ENCODE data around the gene SMAD7.
A peak's percentile ranks its signal among the peaks of the same experiment; 100 is the strongest.

The SMAD7 gene

GRCh38 chr18:48922801-48923730 lies 27.7 kb downstream of the SMAD7 start:
- Histone ChIP-seq H3K27me3 (replicated peaks; ENCODE audit: control insufficient read depth, insufficient read depth, low read length) (no peaks in the 10 kb centered on the region), H3K36me3 (ENCODE audit: control insufficient read depth, insufficient read depth, low read length, severe bottlenecking) (peaks cover 24% of the 10 kb centered on the region), H3K4me1 (ENCODE audit: control insufficient read depth, insufficient read depth, low read length) (peaks cover 58% of the 10 kb centered on the region), H3K9ac (ENCODE audit: low read length) (peak overlapping the region; percentile 67), H3K4me3 (ENCODE audit: low read length) (peak overlapping the region; percentile 71), H3K9me3 (ENCODE audit: control insufficient read depth, low read length) (no peaks in the 10 kb centered on the region)
- DNase-seq (ENCODE audit: low read depth), result peak; percentile 87

- DNase-seq (ENCODE audit: low read depth), result no peak
- peaks cover 51% of the 10 kb centered on the region for H3K4me1 ChIP-seq (ENCODE audit: control insufficient read depth, insufficient read depth, low read length)
- peak overlapping the region; percentile 71 for H3K4me3 ChIP-seq (ENCODE audit: low read length)
- peak overlapping the region; percentile 67 for H3K9ac ChIP-seq (ENCODE audit: low read length)
- peaks cover 24% of the 10 kb centered on the region for H3K36me3 ChIP-seq (ENCODE audit: control insufficient read depth, insufficient read depth, low read length, severe bottlenecking)
- H3K9me3 ChIP-seq (ENCODE audit: control insufficient read depth, low read length), result no peaks in the 10 kb centered on the region
- H3K27me3 ChIP-seq (replicated peaks; ENCODE audit: control insufficient read depth, insufficient read depth, low read length), result no peaks in the 10 kb centered on the region
Observed at GRCh38 chr18:48922226-48922800, 28.5 kb downstream of the SMAD7 start.

- no peaks in the 10 kb centered on the region for H3K27me3 ChIP-seq (replicated peaks; ENCODE audit: control insufficient read depth, insufficient read depth, low read length)
- no peak for DNase-seq (ENCODE audit: low read depth)
- H3K9ac ChIP-seq (ENCODE audit: low read length), result peak overlapping the region; percentile 67
- H3K9me3 ChIP-seq (ENCODE audit: control insufficient read depth, low read length), result no peaks in the 10 kb centered on the region
- peaks cover 24% of the 10 kb centered on the region for H3K36me3 ChIP-seq (ENCODE audit: control insufficient read depth, insufficient read depth, low read length, severe bottlenecking)
- peak overlapping the region; percentile 71 for H3K4me3 ChIP-seq (ENCODE audit: low read length)
- peaks cover 51% of the 10 kb centered on the region for H3K4me1 ChIP-seq (ENCODE audit: control insufficient read depth, insufficient read depth, low read length)
Observed at GRCh38 chr18:48921305-48922225, 29.2 kb downstream of the SMAD7 start.

- peaks cover 24% of the 10 kb centered on the region for H3K36me3 ChIP-seq (ENCODE audit: control insufficient read depth, insufficient read depth, low read length, severe bottlenecking)
- no peaks in the 10 kb centered on the region for H3K9me3 ChIP-seq (ENCODE audit: control insufficient read depth, low read length)
- H3K4me1 ChIP-seq (ENCODE audit: control insufficient read depth, insufficient read depth, low read length), result peaks cover 55% of the 10 kb centered on the region
- DNase-seq (ENCODE audit: low read depth), result no peak
- H3K27me3 ChIP-seq (replicated peaks; ENCODE audit: control insufficient read depth, insufficient read depth, low read length), result no peaks in the 10 kb centered on the region
- no peak overlapping the region for H3K4me3 ChIP-seq (ENCODE audit: low read length)
- H3K9ac ChIP-seq (ENCODE audit: low read length), result no peak overlapping the region
Observed at GRCh38 chr18:48920408-48921038, 30.2 kb downstream of the SMAD7 start.

DNA sequence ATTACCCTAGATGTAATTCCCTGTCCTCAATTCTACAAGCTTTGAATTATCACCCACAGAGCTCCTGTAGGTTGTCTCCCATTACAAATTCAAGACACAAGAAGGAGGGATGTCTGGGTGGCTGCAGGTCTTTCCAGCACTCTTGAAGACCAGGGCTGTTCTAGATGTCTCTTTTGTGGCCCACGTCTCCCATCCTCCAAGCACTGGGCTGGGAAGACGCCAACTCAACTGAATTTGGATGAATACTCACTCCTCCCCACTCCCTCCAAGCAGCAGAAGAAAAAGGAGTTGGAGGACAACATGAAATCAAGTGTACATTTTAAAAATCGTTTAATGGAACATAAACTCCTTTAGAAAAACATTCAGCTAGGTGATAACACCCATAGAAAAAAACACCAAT lies 31.2 kb downstream of the SMAD7 start:
- H3K36me3 ChIP-seq (ENCODE audit: control insufficient read depth, insufficient read depth, low read length, severe bottlenecking), result peaks cover 24% of the 10 kb centered on the region
- no peak overlapping the region for H3K4me3 ChIP-seq (ENCODE audit: low read length)
- H3K27me3 ChIP-seq (replicated peaks; ENCODE audit: control insufficient read depth, insufficient read depth, low read length), result no peaks in the 10 kb centered on the region
- H3K4me1 ChIP-seq (ENCODE audit: control insufficient read depth, insufficient read depth, low read length), result peaks cover 45% of the 10 kb centered on the region
- DNase-seq (ENCODE audit: low read depth), result no peak
- H3K9me3 ChIP-seq (ENCODE audit: control insufficient read depth, low read length), result no peaks in the 10 kb centered on the region
- H3K9ac ChIP-seq (ENCODE audit: low read length), result no peak overlapping the region

GRCh38 chr18:48918660-48919456 lies 31.9 kb downstream of the SMAD7 start:
- H3K36me3 ChIP-seq (ENCODE audit: control insufficient read depth, insufficient read depth, low read length, severe bottlenecking), result peaks cover 24% of the 10 kb centered on the region
- H3K9me3 ChIP-seq (ENCODE audit: control insufficient read depth, low read length), result no peaks in the 10 kb centered on the region
- no peak for DNase-seq (ENCODE audit: low read depth)
- no peak overlapping the region for H3K4me3 ChIP-seq (ENCODE audit: low read length)
- no peak overlapping the region for H3K9ac ChIP-seq (ENCODE audit: low read length)
- peaks cover 40% of the 10 kb centered on the region for H3K4me1 ChIP-seq (ENCODE audit: control insufficient read depth, insufficient read depth, low read length)
- no peaks in the 10 kb centered on the region for H3K27me3 ChIP-seq (replicated peaks; ENCODE audit: control insufficient read depth, insufficient read depth, low read length)

GRCh38 chr18:48917579-48918517 lies 32.9 kb downstream of the SMAD7 start:
- H3K9ac ChIP-seq (ENCODE audit: low read length), result no peak overlapping the region
- no peaks in the 10 kb centered on the region for H3K27me3 ChIP-seq (replicated peaks; ENCODE audit: control insufficient read depth, insufficient read depth, low read length)
- peaks cover 30% of the 10 kb centered on the region for H3K4me1 ChIP-seq (ENCODE audit: control insufficient read depth, insufficient read depth, low read length)
- no peak for DNase-seq (ENCODE audit: low read depth)
- no peaks in the 10 kb centered on the region for H3K9me3 ChIP-seq (ENCODE audit: control insufficient read depth, low read length)
- H3K36me3 ChIP-seq (ENCODE audit: control insufficient read depth, insufficient read depth, low read length, severe bottlenecking), result peaks cover 24% of the 10 kb centered on the region
- H3K4me3 ChIP-seq (ENCODE audit: low read length), result no peak overlapping the region

GRCh38 chr18:48915626-48916425 lies 34.9 kb downstream of the SMAD7 start:
- Histone ChIP-seq H3K9me3 (ENCODE audit: control insufficient read depth, low read length) (no peaks in the 10 kb centered on the region), H3K9ac (ENCODE audit: low read length) (no peak overlapping the region), H3K36me3 (ENCODE audit: control insufficient read depth, insufficient read depth, low read length, severe bottlenecking) (peaks cover 16% of the 10 kb centered on the region), H3K4me3 (ENCODE audit: low read length) (no peak overlapping the region), H3K27me3 (replicated peaks; ENCODE audit: control insufficient read depth, insufficient read depth, low read length) (no peaks in the 10 kb centered on the region), H3K4me1 (ENCODE audit: control insufficient read depth, insufficient read depth, low read length) (peaks cover 17% of the 10 kb centered on the region)
- DNase-seq (ENCODE audit: low read depth), result no peak

DNA sequence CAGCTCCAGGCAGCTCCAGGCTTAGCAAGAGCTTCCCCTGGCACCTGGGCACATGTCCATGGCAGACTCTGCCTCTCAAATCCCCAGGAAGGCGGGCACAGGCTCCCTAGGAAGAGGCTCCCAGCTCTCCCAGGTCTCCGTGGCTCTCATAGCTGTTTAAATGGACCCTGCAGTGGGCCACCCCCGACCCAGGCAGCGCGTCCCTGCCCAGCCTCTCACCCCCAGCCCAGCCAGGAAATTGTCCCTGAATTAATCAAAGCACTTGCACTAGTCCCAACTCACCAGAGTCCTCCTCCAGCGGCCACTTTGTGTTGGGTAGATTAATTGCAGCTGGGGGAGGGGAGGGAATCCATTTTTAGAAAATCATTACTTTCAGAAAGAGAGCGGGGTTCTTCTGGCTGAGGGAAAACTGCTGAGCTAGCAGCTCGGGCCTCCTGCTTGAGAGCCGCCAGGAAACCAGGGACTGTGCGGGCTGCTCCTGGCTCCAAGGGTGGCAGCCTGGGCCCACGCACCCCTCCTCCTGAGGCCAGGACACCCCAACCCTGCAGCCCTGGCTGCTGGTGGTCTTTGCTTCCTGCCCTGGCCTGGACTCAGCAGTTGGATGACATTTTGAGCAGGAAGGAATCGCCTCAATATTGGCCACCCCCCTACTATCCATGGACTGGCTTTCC lies 36.0 kb downstream of the SMAD7 start:
- DNase-seq (ENCODE audit: low read depth), result no peak
- Histone ChIP-seq H3K9me3 (ENCODE audit: control insufficient read depth, low read length) (no peaks in the 10 kb centered on the region), H3K36me3 (ENCODE audit: control insufficient read depth, insufficient read depth, low read length, severe bottlenecking) (peaks cover 5% of the 10 kb centered on the region), H3K9ac (ENCODE audit: low read length) (no peak overlapping the region), H3K4me3 (ENCODE audit: low read length) (no peak overlapping the region), H3K4me1 (ENCODE audit: control insufficient read depth, insufficient read depth, low read length) (peaks cover 11% of the 10 kb centered on the region), H3K27me3 (replicated peaks; ENCODE audit: control insufficient read depth, insufficient read depth, low read length) (no peaks in the 10 kb centered on the region)

Measured in adipocyte (in vitro differentiated cells).